NCI-H2196 (cell line): ENCODE results near the gene CPNE7.
"Not testable (repeated sequence)": the region's sequence is repeated elsewhere in the genome, so short reads cannot be mapped to it uniquely, and the experiment has no call there.

Experiments
- DNase-seq: peaks from one replicate; lab custom pipeline; 2025; ENCODE audit not compliant: unreplicated experiment; lab: John Stamatoyannopoulos, UW

CPNE7 gene

GRCh38 chr16:89582614-89583196 is 7.1 kb downstream of the CPNE7 start:
- peak; percentile 22 for DNase-seq

GRCh38 chr16:89583197-89583894 is 7.8 kb downstream of the CPNE7 start:
- DNase-seq: no peak

GRCh38 chr16:89583895-89584644 is 8.5 kb downstream of the CPNE7 start:
- no peak for DNase-seq

GRCh38 chr16:89584768-89585549 is 9.4 kb downstream of the CPNE7 start:
- DNase-seq: peak; percentile 18

GRCh38 chr16:89586218-89586617 is 10.7 kb downstream of the CPNE7 start:
- no peak for DNase-seq

GRCh38 chr16:89586853-89587252 is 11.3 kb downstream of the CPNE7 start:
- DNase-seq: no peak

GRCh38 chr16:89587676-89588075 is 12.1 kb downstream of the CPNE7 start:
- DNase-seq: not testable (repeated sequence)

GRCh38 chr16:89588413-89589109 is 13.0 kb downstream of the CPNE7 start:
- no peak for DNase-seq

GRCh38 chr16:89589241-89589926 is 13.8 kb downstream of the CPNE7 start:
- no peak for DNase-seq

- no peak for DNase-seq
Measured at GRCh38 chr16:89593841-89594240, 18.3 kb downstream of the CPNE7 start.

- no peak for DNase-seq
Measured at GRCh38 chr16:89595330-89596060, 19.9 kb downstream of the CPNE7 start.

GRCh38 chr16:89596061-89596689 is 20.6 kb downstream of the CPNE7 start:
- DNase-seq: no peak

GRCh38 chr16:89596957-89597649 is 21.5 kb downstream of the CPNE7 start:
- DNase-seq: no peak

GRCh38 chr16:89598199-89598598 is 22.6 kb downstream of the CPNE7 start:
- peak; percentile 33 for DNase-seq

- DNase-seq: peak; percentile 57
Measured at GRCh38 chr16:89599451-89599858, 23.9 kb downstream of the CPNE7 start.

- no peak for DNase-seq
Measured at GRCh38 chr16:89599902-89600301, 24.3 kb downstream of the CPNE7 start.

- DNase-seq: no peak
Measured at GRCh38 chr16:89600427-89600826, 24.9 kb downstream of the CPNE7 start.

- DNase-seq: no peak
Measured at GRCh38 chr16:89600956-89601355, 25.4 kb downstream of the CPNE7 start.

- DNase-seq: no peak
Measured at GRCh38 chr16:89601906-89602272, 26.3 kb downstream of the CPNE7 start.
